NB4 (cell line): ENCODE measurements around the gene TMA7.
"Not testable (repeated sequence)": the region's sequence is repeated elsewhere in the genome, so short reads cannot be mapped to it uniquely, and the experiment has no call there.

Experiments used
- DNase-seq: peaks from one replicate; pipeline ENCODE4 v3.0.0; 2010; ENCODE audit warnings: low read depth
- H3K4me3 ChIP-seq: one replicate; pipeline ENCODE4 v1.5.1; 2011; ENCODE audit warnings: mild to moderate bottlenecking, low read depth, low read length, moderate library complexity
- MYC ChIP-seq: IDR thresholded peaks from 2 replicates; pipeline ENCODE4 v1.6.1; 2011; ENCODE audit warnings: low read depth, low read length
- POLR2A ChIP-seq: IDR thresholded peaks from 2 replicates; pipeline ENCODE4 v1.6.1; 2011; ENCODE audit warnings: mild to moderate bottlenecking; ENCODE audit not compliant: insufficient read length; ENCODE audit errors: extremely low read depth
- TF ChIP-seq, protein P1 (sequence below): IDR thresholded peaks from one replicate; pipeline ENCODE4 v1.5.1; 2012; ENCODE audit warnings: low read depth, low read length
- TF ChIP-seq, protein P2 (sequence below): IDR thresholded peaks from 2 replicates; pipeline ENCODE4 v1.6.1; 2011; ENCODE audit warnings: low read depth, low read length

The TMA7 gene

DNA sequence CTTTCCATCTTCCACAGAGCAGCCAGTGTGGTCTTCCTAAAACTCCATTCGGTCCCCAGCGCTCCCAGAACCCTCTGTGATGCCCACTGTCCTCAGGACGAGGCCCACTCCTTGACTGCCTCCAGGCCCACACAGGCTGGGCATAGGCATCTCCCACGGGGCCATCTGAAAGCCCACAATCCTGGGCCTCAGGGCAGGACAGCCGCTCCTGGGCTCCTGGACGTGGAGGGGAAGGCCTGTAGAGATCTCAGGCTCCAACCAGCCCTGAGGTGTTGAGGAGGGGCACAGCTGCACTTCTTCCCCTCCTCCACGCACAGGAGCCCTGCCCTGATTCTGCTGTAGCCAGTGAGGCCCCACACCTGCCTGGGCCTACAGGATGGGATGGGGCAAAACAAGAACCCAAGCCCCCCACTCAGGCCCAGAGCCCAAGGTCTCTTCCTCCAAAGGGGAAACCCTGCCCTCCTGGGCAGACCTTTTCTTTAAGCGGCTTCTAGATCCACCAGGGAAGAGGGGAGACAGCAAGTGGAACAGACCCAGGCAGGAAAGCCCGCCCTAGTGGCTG lies 38.0 kb downstream of the TMA7 start:
- TF ChIP-seq POLR2A, result no peak
- TF ChIP-seq, protein P1, sequence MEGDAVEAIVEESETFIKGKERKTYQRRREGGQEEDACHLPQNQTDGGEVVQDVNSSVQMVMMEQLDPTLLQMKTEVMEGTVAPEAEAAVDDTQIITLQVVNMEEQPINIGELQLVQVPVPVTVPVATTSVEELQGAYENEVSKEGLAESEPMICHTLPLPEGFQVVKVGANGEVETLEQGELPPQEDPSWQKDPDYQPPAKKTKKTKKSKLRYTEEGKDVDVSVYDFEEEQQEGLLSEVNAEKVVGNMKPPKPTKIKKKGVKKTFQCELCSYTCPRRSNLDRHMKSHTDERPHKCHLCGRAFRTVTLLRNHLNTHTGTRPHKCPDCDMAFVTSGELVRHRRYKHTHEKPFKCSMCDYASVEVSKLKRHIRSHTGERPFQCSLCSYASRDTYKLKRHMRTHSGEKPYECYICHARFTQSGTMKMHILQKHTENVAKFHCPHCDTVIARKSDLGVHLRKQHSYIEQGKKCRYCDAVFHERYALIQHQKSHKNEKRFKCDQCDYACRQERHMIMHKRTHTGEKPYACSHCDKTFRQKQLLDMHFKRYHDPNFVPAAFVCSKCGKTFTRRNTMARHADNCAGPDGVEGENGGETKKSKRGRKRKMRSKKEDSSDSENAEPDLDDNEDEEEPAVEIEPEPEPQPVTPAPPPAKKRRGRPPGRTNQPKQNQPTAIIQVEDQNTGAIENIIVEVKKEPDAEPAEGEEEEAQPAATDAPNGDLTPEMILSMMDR, result no peak
- no peak overlapping the region for H3K4me3 ChIP-seq
- no peak for DNase-seq

DNA sequence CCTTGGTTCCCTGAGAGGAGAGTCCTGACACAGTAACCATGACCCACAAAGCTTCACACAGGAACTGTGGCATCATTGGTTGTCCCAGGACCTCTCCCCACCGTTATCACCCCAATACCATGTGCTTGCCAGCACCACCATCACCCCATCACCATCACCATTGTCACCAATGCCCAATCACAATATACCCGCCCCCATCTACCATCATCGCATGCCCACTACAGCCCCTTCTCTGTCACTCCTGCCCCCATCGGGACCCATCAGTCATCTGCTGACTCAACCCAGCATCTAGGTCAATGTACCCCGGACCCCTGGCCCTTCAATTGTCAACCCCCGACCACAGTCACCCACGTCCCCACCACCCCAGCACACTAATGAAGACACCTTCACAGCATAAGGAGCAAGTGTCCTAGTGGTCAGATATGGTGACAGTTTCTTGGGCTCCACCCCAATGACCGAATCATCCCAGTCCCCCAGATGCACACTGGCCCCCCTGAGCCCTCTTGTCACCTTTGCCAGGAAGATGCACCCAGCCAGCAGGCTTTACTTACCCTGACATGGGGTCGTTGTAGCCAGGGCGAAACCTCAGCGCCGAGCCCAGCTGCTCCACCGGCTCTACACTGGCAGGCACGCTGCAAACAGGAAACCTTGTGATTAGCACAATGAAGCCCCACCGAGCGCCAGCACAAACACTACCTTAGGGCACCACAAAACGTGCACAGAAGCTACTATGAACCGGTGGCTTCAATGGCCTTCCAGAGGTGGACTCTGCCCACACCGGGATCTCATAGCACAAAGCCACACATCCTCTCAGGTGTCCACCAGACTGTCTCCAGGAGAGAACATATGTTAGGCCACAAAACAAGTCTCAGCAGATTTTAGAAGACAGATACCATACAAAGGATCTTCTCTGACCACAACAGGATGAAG lies 38.8 kb downstream of the TMA7 start:
- peak; percentile 41 for DNase-seq
- H3K4me3 ChIP-seq, result no peak overlapping the region
- TF ChIP-seq, protein P1, result no peak
- TF ChIP-seq POLR2A, result no peak
- TF ChIP-seq, protein P2, sequence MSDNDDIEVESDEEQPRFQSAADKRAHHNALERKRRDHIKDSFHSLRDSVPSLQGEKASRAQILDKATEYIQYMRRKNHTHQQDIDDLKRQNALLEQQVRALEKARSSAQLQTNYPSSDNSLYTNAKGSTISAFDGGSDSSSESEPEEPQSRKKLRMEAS, result peak; percentile 56; the same call in 1 of the 2 replicates
- TF ChIP-seq MYC, result no peak

DNA sequence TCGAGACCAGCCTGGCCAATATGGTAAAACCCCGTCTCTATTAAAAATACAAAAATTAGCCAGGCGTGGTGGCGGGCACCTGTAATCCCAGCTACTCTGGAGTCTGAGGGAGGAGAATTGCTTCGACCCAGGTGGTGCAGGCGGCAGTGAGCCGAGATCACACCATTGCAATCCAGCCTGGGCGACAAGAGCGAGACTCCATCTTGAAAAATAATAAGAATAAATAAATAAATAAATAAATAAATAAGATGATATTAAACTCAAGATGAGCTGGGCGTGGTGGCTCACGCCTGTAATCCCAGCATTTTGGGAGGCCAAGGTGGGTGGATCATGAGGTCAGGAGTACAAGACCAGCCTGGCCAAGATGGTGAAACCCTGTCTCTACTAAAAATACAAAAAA lies 40.8 kb downstream of the TMA7 start:
- not testable (repeated sequence) for H3K4me3 ChIP-seq, DNase-seq

DNA sequence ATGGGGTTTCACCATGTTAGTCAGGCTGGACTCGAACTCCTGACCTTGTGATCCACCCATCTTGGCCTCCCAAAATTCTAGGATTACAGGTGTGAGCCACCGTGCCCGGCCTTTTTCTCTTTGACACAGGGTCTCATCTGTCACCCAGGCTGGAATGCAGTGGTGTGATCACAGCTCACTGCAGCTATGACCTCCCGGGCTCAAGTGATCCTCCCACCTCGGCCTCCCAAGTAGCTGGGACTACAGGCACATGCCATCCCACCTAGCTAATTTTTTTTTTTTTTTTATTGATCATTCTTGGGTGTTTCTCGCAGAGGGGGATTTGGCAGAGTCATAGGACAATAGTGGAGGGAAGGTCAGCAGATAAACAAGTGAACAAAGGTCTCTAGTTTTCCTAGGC lies 42.8 kb downstream of the TMA7 start:
- not testable (repeated sequence) for H3K4me3 ChIP-seq, DNase-seq

DNA sequence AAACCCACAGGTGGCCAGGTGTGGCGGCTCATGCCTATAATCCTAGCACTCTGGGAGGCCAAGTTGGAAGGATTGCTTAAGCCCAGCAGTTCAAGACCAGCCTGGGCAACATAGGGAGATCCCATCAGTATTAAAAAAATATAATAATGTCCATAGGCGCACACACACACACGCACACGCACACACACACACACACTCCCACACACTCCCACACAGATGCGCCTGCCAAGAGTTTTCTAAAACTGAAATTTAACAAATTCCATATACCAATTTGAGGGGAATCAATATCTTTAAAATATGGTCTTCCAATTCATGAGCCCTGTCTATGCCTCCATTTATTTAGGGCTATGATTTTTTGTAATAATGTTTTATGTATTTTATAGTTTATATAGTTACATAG lies 46.9 kb downstream of the TMA7 start:
- H3K4me3 ChIP-seq, result no peak overlapping the region
- TF ChIP-seq, protein P2, result no peak
- TF ChIP-seq, protein P1, result no peak
- TF ChIP-seq POLR2A, result no peak
- TF ChIP-seq MYC, result no peak
- DNase-seq, result no peak

DNA sequence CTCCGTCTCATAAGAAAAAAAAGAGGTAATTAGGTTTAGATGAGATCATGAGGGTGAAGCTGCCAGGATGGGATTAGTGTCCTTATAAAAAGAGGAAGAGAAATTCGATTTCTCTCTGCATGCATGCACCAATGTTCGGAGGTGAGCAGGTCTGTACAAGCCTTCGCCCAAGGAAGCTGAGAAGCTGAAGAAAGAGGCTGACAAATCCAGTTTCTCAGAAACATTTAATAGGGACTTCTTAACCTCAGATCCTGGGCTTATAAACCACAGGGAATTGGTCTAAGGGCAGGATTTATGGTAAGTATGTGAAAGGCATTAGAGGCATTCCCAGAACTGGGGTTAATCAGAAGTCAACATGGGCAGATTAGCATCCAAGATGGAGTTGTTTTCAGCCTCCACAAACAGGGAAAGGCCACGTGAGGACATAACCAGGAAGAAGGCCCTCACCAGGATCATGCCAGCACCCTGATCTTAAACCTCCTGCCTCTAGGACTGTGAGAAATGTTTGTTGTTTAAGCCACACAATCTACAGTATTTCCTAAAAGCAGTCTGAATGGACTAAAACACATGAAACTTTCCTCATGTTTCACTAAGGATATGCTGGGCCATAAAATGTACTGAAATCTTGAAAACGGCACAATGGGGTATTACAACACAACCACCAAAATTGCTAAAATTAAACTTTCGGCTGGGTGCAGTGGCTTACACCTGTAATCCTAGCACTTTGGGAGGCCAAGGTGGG lies 52.6 kb downstream of the TMA7 start:
- H3K4me3 ChIP-seq, result no peak overlapping the region
- TF ChIP-seq, protein P2, result no peak
- TF ChIP-seq MYC, result no peak
- no peak for TF ChIP-seq POLR2A
- peak; percentile 32 for DNase-seq

DNA sequence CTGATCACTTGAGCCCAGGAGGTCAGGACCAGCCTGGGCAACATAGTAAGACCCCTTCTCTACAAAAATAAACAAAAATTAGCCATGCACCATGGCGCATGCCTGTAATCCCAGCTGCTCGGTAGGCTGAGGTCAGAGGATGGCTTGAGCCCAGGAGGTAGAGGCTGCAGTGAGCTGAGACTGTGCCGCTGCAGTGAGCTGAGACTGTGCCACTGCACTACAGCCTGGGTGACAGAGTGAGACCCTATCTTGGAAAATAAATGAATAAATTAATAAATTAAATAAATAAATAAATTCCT lies 53.1 kb downstream of the TMA7 start:
- TF ChIP-seq, protein P1, result no peak
- TF ChIP-seq, protein P2, result no peak
- no peak for TF ChIP-seq MYC
- no peak for TF ChIP-seq POLR2A
- no peak overlapping the region for H3K4me3 ChIP-seq
- DNase-seq, result no peak
